ENCODE measurements around the gene FOXJ1. TPM values are rescaled to one million over a fixed set of nuclear protein-coding genes. Genes with fewer than 3 reads are reported as not detected.

Gene FOXJ1
- total RNA-seq, 1 donor from 2014 or later: not detected

DNA sequence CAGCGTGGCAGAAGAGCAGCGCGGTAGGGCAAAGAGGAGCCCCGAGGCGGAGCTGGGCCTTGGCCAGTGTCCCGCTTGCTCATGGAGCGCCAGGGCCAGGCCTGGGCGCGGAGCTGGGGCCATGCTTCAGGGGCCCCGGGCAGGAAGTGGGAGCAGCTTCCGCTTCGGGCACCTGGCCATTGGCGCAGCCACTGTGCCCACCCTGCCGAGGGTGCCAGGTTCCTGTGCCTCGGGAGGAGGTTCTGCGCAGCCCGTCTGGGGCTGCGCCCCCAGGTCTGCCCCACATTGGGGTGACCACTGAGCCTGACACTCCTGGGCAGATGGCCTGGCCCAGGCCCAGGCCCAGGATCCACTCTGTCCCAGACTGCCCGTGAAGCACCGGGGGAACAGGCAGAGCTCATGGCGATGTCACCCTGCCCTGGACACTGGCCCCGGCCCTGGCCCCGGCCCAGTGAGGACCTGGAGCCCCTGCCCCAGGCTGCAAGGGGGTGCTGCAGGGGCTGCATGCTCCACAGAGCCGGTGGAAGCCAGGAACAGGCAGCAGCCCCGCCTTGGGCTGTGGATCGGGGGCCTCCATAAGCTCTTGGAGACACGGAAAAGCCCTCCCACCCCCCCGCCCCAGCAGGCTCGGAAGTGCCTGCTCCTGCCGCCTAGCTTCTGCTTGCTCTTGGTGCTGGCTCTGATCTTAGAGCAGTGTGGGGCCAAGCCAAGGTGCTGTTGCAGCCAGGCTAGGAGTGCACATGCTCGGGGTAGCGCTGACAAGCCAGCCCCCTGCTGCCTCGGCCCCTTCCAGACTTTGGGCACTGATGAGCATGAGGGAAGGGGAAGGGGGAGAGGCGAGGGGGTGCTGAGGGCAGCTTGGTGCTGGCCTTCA lies 35.9 kb upstream of the FOXJ1 start:
- Histone ChIP-seq H3K27ac (replicated peaks) (no peak overlapping the region), H3K4me3 (no peak overlapping the region), H3K36me3 (no peaks in the 10 kb centered on the region), H3K9me3 (replicated peaks) (no peaks in the 10 kb centered on the region), H3K4me1 (peaks cover 2% of the 10 kb centered on the region), H3K27me3 (ENCODE audit: low read depth) (no peaks in the 10 kb centered on the region)
- DNase-seq: no peak
- TF ChIP-seq, protein P1, sequence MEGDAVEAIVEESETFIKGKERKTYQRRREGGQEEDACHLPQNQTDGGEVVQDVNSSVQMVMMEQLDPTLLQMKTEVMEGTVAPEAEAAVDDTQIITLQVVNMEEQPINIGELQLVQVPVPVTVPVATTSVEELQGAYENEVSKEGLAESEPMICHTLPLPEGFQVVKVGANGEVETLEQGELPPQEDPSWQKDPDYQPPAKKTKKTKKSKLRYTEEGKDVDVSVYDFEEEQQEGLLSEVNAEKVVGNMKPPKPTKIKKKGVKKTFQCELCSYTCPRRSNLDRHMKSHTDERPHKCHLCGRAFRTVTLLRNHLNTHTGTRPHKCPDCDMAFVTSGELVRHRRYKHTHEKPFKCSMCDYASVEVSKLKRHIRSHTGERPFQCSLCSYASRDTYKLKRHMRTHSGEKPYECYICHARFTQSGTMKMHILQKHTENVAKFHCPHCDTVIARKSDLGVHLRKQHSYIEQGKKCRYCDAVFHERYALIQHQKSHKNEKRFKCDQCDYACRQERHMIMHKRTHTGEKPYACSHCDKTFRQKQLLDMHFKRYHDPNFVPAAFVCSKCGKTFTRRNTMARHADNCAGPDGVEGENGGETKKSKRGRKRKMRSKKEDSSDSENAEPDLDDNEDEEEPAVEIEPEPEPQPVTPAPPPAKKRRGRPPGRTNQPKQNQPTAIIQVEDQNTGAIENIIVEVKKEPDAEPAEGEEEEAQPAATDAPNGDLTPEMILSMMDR (IDR thresholded peaks at IDR 0.05; ENCODE audit: borderline replicate concordance): no peak
- intact Hi-C loops (cut with micrococcal nuclease): loop anchor here (10.0 kb wide), 1 partner anchor 52 kb away; no protein-coding TSS in a partner anchor

DNA sequence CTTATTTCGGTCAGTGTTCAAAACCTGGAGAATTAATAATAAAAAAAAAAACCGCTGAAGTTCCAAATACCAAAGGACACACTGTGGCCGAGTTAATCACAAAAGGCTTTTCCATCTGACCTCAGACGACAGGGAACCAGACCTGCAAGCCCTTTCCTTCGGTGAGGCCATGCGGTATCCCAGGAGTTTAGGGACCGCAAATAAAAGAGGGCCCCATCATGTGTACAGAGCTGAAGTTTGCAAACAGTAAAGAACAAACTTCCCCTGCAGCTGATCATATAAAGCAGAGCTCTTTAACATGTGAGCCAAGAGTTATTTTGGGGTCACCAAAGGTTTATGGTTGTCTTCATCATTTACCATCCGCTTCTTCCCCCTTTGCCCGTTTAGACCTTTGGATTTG lies 33.0 kb upstream of the FOXJ1 start:
- Histone ChIP-seq H3K27me3 (ENCODE audit: low read depth) (no peaks in the 10 kb centered on the region), H3K9me3 (replicated peaks) (no peaks in the 10 kb centered on the region), H3K27ac (replicated peaks) (no peak overlapping the region), H3K36me3 (no peaks in the 10 kb centered on the region), H3K4me1 (no peaks in the 10 kb centered on the region), H3K4me3 (no peak overlapping the region)
- intact Hi-C loops (cut with micrococcal nuclease): loop anchor here (10.0 kb wide), 1 partner anchor 49 kb away; no protein-coding TSS in a partner anchor
- no peak for DNase-seq
- TF ChIP-seq, protein P1 (IDR thresholded peaks at IDR 0.05; ENCODE audit: borderline replicate concordance): no peak

DNA sequence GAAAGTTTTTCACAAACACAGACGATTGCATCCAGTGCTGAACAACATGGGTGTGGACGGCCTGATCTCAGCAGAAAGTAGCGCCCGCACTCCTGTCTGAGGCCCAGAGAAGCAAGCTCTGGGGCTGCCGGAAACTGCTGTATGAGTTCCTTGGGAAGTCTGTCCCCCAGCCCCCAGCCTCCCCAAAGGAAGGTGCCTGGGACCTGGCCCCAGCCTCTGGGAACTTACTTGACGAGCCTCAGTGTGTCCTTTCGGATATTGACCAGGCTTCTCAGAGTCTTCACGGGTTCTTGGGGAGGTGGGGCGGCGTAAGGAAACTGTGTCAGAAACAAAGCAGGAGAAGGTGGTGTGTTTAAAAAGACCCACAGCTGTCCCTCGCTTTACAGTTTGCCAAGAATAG lies 32.4 kb upstream of the FOXJ1 start:
- no peak for DNase-seq
- Histone ChIP-seq H3K36me3 (no peaks in the 10 kb centered on the region), H3K27ac (replicated peaks) (no peak overlapping the region), H3K4me1 (no peaks in the 10 kb centered on the region), H3K4me3 (no peak overlapping the region), H3K9me3 (replicated peaks) (no peaks in the 10 kb centered on the region), H3K27me3 (ENCODE audit: low read depth) (no peaks in the 10 kb centered on the region)
- TF ChIP-seq, protein P1 (IDR thresholded peaks at IDR 0.05; ENCODE audit: borderline replicate concordance): no peak
- intact Hi-C loops (cut with micrococcal nuclease): loop anchor here (10.0 kb wide), 1 partner anchor 49 kb away; no protein-coding TSS in a partner anchor

DNA sequence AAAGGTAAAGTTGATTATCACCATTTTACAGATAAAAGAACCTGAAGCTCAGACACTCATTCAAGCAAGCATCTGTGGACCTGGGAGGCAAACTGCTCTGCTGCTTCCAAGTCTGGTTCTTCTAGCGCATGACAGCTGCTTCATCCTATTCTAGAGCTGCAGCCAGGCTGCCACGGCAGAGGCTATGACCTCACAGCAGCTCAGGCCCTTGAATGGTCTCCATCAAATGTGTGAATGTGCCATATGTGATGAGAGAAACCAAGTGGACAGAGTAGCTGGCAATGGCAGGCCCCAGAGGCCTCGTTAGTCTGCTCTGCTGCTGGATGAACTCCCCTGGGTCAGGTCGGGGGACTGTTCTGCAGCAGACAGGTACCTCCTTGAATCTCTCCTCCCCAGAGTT lies 30.7 kb upstream of the FOXJ1 start:
- no peak overlapping the region for H3K27ac ChIP-seq (replicated peaks)

GRCh38 chr17:76170114-76170513 lies 29.1 kb upstream of the FOXJ1 start:
- no peaks in the 10 kb centered on the region for H3K9me3 ChIP-seq (replicated peaks)
- intact Hi-C loops (cut with micrococcal nuclease): loop anchor here (10.0 kb wide), 1 partner anchor 45 kb away; no protein-coding TSS in a partner anchor
- TF ChIP-seq, protein P1 (IDR thresholded peaks at IDR 0.05; ENCODE audit: borderline replicate concordance): no peak
- H3K4me3 ChIP-seq: no peak overlapping the region
- H3K27me3 ChIP-seq (ENCODE audit: low read depth): no peaks in the 10 kb centered on the region
- no peak overlapping the region for H3K27ac ChIP-seq (replicated peaks)
- H3K4me1 ChIP-seq: no peaks in the 10 kb centered on the region
- H3K36me3 ChIP-seq: no peaks in the 10 kb centered on the region
- no peak for DNase-seq

More for the DNA sequence above, 30.7 kb upstream of the FOXJ1 start:
- H3K4me3 ChIP-seq: no peak overlapping the region
- no peaks in the 10 kb centered on the region for H3K9me3 ChIP-seq (replicated peaks)
- H3K4me1 ChIP-seq: no peaks in the 10 kb centered on the region
- no peaks in the 10 kb centered on the region for H3K27me3 ChIP-seq (ENCODE audit: low read depth)
- TF ChIP-seq, protein P1 (IDR thresholded peaks at IDR 0.05; ENCODE audit: borderline replicate concordance): no peak
- no peak for DNase-seq
- intact Hi-C loops (cut with micrococcal nuclease): loop anchor here (10.0 kb wide), 1 partner anchor 47 kb away; no protein-coding TSS in a partner anchor
- no peaks in the 10 kb centered on the region for H3K36me3 ChIP-seq

Data from left ventricle myocardium inferior (tissue), 1 donor.